KMS-11 (cell line): ENCODE data around the gene GSS.

ENCODE experiments used
- H2AFZ ChIP-seq: fragments of 200-600 bp; sonication (generic); 2 replicates; pipeline ENCODE4 v1.6.1; 2016; ENCODE audit warnings: antibody characterized with exemption, mixed run types, low read depth
- H3K27ac ChIP-seq: fragments of 200-600 bp; sonication (generic); 2 replicates; pipeline ENCODE4 v1.6.1; 2016; ENCODE audit warnings: mild to moderate bottlenecking, mixed run types
- H3K27me3 ChIP-seq: fragments of 200-600 bp; sonication (generic); 2 replicates; pipeline ENCODE4 v1.6.1; 2017; ENCODE audit warnings: mild to moderate bottlenecking, low read depth, mixed run types, moderate library complexity; ENCODE audit not compliant: insufficient read depth
- H3K36me3 ChIP-seq: fragments of 200-600 bp; sonication (generic); 2 replicates; pipeline ENCODE4 v1.6.1; 2017; ENCODE audit warnings: mild to moderate bottlenecking, mixed run types; ENCODE audit not compliant: insufficient read depth
- H3K4me1 ChIP-seq: fragments of 200-600 bp; sonication (generic); 2 replicates; pipeline ENCODE4 v1.6.1; 2016; ENCODE audit warnings: mild to moderate bottlenecking, low read depth, mixed run types; ENCODE audit not compliant: poor library complexity, severe bottlenecking
- H3K4me2 ChIP-seq: fragments of 200-600 bp; sonication (generic); 2 replicates; pipeline ENCODE4 v1.7.0; 2016; ENCODE audit warnings: mild to moderate bottlenecking, mixed run types
- H3K4me3 ChIP-seq: fragments of 200-600 bp; sonication (generic); IDR thresholded peaks from 2 replicates; pipeline ENCODE4 v1.6.1; 2017; ENCODE audit warnings: low read depth, low read length, mixed read lengths; ENCODE audit not compliant: insufficient read depth
- H3K79me2 ChIP-seq: fragments of 200-600 bp; sonication (generic); 2 replicates; pipeline ENCODE4 v1.6.1; 2016; ENCODE audit warnings: low read depth, mixed run types; ENCODE audit not compliant: insufficient read depth
- H3K9ac ChIP-seq: fragments of 200-600 bp; sonication (generic); 2 replicates; pipeline ENCODE4 v1.6.1; 2016; ENCODE audit warnings: mild to moderate bottlenecking, mixed run types
- H4K20me1 ChIP-seq: fragments of 200-600 bp; sonication (generic); 2 replicates; pipeline ENCODE4 v1.6.1; 2016; ENCODE audit warnings: mild to moderate bottlenecking, mixed run types; ENCODE audit not compliant: insufficient read depth
- TF ChIP-seq, protein P1 (sequence below): fragments of 200-600 bp; sonication (generic); conservative IDR thresholded peaks from 2 replicates; pipeline ENCODE4 v1.6.1; 2017; ENCODE audit warnings: low read depth, mild to moderate bottlenecking, antibody characterized with exemption, low read length, moderate library complexity, mixed read lengths

Gene GSS

DNA sequence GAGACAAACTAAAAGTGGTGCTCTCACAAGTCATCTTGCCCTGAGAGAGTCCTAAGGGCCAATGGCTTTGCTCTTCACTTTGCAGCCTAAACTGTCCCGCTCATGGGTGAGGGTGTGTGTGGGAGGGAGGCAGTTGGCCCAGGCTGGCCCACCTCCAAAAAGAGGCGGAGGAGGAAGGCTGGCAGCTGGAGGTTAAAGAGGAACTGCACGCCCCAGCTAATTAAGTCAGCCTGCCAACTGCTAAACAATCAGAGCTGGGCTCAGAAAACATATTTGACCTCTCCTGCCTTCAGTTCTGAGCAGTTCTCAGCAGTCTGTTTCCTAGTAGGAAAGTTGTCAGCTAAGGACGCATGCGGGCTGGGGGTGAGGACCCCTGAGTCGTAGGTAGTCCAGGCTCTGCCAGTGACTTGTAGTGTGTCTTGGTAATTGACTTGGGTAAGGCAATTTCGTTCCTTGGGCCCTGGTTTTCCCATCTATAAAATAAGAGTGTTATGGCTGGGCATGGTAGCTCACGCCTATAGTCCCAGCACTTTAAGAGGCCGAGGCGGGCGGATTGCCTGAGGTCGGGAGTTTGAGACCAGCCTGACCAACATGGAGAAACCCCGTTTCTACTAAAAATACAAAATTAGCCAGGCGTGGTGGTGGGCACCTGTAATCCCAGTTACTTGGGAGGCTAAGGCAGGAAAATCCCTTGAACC lies 17.0 kb downstream of the GSS start:
- TF ChIP-seq, protein P1, sequence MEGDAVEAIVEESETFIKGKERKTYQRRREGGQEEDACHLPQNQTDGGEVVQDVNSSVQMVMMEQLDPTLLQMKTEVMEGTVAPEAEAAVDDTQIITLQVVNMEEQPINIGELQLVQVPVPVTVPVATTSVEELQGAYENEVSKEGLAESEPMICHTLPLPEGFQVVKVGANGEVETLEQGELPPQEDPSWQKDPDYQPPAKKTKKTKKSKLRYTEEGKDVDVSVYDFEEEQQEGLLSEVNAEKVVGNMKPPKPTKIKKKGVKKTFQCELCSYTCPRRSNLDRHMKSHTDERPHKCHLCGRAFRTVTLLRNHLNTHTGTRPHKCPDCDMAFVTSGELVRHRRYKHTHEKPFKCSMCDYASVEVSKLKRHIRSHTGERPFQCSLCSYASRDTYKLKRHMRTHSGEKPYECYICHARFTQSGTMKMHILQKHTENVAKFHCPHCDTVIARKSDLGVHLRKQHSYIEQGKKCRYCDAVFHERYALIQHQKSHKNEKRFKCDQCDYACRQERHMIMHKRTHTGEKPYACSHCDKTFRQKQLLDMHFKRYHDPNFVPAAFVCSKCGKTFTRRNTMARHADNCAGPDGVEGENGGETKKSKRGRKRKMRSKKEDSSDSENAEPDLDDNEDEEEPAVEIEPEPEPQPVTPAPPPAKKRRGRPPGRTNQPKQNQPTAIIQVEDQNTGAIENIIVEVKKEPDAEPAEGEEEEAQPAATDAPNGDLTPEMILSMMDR, result no peak
- Histone ChIP-seq H4K20me1 (no peaks in the 10 kb centered on the region), H3K79me2 (no peaks in the 10 kb centered on the region), H3K9ac (no peak overlapping the region), H3K4me1 (peaks cover 8% of the 10 kb centered on the region), H3K4me3 (no peak overlapping the region), H3K27ac (no peak overlapping the region), H3K4me2 (no peak overlapping the region), H3K27me3 (no peaks in the 10 kb centered on the region), H3K36me3 (no peaks in the 10 kb centered on the region), H2AFZ (no peak overlapping the region)

DNA sequence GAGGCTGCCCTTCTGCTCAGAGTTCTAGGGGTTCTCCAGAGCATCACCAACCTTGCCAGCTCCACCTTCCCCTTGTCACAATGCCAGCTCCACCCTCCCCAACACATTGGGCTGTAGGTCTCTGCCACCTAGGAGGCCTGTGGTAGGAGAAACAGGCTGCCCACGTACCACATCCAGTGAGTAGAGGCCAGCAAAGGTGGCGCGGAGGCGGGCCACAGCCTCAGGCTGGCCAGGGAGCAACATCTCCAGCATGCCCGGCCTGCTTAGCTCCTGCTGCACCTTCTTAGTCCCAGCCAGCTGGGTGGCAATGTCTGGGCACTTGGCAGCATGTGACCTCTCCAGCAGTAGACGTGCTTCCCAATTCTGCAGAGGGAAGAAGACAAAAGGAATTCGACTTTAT lies 23.8 kb downstream of the GSS start:
- Histone ChIP-seq H3K79me2 (no peaks in the 10 kb centered on the region), H3K9ac (no peak overlapping the region), H3K4me3 (no peak overlapping the region), H3K4me1 (no peaks in the 10 kb centered on the region), H3K4me2 (no peak overlapping the region), H2AFZ (no peak overlapping the region), H3K36me3 (no peaks in the 10 kb centered on the region), H4K20me1 (no peaks in the 10 kb centered on the region), H3K27ac (no peak overlapping the region), H3K27me3 (no peaks in the 10 kb centered on the region)
- TF ChIP-seq, protein P1, result no peak

DNA sequence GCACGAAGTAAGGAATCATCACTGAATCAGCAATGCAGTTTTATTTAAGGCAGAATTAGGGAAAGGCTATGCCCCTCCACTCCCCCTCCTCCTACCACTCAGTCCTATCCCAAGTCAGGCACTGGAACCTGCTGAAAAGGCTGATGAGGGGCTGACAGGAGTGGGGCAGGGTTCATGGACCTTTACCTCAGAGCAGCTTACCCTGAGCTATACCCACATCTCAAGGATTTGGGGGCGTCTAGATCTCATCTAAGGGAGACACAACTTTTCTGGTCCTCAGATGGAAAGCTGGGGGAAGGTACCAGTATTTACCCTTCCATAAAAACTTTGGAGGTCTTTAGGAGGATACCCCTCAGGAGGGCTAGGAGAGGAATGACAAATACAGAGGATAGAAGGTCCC lies 27.2 kb downstream of the GSS start:
- H3K27ac ChIP-seq, result no peak overlapping the region
- H3K4me3 ChIP-seq, result no peak overlapping the region
- TF ChIP-seq, protein P1, result no peak
- H3K79me2 ChIP-seq, result no peaks in the 10 kb centered on the region
- no peaks in the 10 kb centered on the region for H3K36me3 ChIP-seq
- H3K9ac ChIP-seq, result no peak overlapping the region
- no peak overlapping the region for H3K4me2 ChIP-seq
- no peak overlapping the region for H2AFZ ChIP-seq
- H3K27me3 ChIP-seq, result no peaks in the 10 kb centered on the region
- no peaks in the 10 kb centered on the region for H3K4me1 ChIP-seq
- no peaks in the 10 kb centered on the region for H4K20me1 ChIP-seq

DNA sequence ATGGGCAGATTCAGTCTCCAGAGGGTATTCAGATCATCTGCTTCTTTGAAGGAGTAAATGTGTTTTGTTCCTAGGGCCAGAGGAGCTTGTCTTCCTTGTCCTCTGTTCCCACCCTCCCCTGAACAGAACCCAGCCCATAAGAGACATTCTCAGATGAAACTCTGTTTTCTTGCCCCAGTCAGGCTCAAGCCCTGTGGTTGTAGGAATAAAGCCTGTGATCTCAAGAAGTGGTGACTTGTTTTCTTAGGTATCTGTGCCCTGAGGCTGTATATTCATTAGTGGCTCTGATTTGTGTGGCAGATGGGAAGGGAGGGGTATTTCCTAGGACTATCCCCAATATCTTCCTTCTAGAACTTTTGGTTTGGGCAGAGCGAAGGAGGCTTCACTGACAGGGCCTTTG lies 27.9 kb downstream of the GSS start:
- TF ChIP-seq, protein P1, result no peak
- H3K36me3 ChIP-seq, result no peaks in the 10 kb centered on the region
- H3K4me2 ChIP-seq, result no peak overlapping the region
- H3K4me1 ChIP-seq, result no peaks in the 10 kb centered on the region
- no peaks in the 10 kb centered on the region for H3K27me3 ChIP-seq
- H2AFZ ChIP-seq, result no peak overlapping the region
- H4K20me1 ChIP-seq, result no peaks in the 10 kb centered on the region
- H3K4me3 ChIP-seq, result no peak overlapping the region
- no peaks in the 10 kb centered on the region for H3K79me2 ChIP-seq
- H3K9ac ChIP-seq, result no peak overlapping the region
- no peak overlapping the region for H3K27ac ChIP-seq
